LNCaP clone FGC (cell line): Measurements from ENCODE around the gene NUCB2.
"Not testable (repeated sequence)": the region's sequence is repeated elsewhere in the genome, so short reads cannot be mapped to it uniquely, and the experiment has no call there.

Experiments used
- DNase-seq: peaks from one replicate; pipeline ENCODE4 v3.0.0-alpha.2; 2011; ENCODE audit warnings: low read depth
- H3K4me3 ChIP-seq: 2 replicates; pipeline ENCODE4 v1.5.1; 2011; ENCODE audit warnings: mild to moderate bottlenecking, low read depth, low read length, control low read depth
- TF ChIP-seq, protein P1 (sequence below): IDR thresholded peaks from 2 replicates; pipeline ENCODE4 v1.5.1; 2012; ENCODE audit warnings: mild to moderate bottlenecking; ENCODE audit not compliant: control insufficient read depth, insufficient read depth; ENCODE audit errors: extremely low read depth

The NUCB2 gene

DNA sequence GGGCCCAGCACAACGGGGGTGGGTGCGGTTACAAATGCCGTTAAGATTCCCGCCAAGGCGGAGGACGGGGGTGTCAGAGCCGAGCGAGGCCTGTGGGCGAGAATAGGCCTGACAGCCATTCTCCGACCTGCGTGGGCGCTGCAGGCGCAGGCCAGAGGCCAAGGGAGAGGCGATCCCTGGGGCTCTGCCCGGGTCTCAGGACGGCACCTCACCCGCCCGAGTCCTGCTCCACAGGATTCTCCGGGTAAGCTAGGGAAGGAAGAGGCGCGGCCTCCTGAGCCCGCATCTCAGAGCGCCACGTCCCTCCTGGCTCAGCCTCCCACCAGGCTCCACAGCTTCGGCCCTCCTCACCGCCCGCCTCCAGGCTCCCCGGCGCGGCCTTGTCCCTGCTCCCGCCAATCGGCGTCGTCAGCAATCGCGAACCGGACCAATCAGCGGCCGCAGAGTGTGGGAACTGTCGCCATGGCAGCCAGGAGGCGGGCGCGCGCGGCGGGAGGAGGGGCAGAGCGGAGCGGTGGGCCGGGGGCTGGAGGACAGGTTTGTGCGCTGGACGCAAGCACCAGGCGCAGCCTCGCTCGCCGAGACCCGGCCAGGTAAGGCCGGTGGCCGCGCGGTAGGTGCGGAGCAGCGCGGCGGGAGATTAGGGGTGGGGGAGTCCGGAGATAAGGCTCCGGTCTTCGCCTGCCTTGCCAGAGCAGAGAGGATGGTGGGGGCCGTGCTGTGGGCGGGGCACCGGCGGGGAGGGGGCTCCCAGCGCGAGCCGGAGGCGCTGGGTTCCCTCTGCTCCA, at the start of gene NUCB2:
Gene NUCB2, plus strand, starts transcription at position 504 of the 788 bp plus-strand sequence. CDS start 18,585 bp downstream, outside the sequence.
- TF ChIP-seq, protein P1, sequence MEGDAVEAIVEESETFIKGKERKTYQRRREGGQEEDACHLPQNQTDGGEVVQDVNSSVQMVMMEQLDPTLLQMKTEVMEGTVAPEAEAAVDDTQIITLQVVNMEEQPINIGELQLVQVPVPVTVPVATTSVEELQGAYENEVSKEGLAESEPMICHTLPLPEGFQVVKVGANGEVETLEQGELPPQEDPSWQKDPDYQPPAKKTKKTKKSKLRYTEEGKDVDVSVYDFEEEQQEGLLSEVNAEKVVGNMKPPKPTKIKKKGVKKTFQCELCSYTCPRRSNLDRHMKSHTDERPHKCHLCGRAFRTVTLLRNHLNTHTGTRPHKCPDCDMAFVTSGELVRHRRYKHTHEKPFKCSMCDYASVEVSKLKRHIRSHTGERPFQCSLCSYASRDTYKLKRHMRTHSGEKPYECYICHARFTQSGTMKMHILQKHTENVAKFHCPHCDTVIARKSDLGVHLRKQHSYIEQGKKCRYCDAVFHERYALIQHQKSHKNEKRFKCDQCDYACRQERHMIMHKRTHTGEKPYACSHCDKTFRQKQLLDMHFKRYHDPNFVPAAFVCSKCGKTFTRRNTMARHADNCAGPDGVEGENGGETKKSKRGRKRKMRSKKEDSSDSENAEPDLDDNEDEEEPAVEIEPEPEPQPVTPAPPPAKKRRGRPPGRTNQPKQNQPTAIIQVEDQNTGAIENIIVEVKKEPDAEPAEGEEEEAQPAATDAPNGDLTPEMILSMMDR = no peak
- DNase-seq = peak; percentile 86
- peak within 1 kb of the TSS; percentile 72 for H3K4me3 ChIP-seq

DNA sequence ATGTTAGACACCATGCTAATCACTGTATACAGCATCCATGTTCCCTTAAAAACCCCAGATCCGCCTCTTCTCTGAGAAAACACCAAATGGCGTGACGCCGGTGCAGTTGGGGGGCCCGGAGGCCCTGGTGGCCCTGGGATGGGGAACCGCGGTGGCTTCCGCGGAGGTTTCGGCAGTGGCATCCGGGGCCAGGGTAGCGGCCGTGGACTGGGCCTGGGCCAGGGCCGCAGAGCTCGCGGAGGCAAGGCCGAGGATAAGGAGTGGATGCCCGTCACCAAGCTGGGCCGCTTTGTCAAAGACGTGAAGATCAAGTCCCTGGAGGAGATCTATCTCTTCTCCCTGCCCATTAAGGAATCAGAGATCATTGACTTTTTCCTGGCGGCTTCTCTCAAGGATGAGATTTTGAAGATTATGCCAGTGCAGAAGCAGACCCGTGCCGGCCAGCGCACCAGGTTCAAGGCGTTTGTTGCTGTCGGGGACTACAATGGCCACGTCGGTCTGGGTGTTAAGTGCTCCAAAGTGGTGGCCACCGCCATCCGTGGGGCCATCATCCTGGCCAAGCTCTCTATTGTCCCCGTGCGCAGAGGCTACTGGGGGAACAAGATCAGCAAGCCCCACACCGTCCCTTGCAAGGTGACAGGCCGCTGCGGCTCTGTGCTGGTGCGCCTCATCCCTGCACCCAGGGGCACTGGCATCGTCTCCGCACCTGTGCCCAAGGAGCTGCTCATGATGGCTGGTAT, 48.2 kb upstream of the NUCB2 start:
- not testable (repeated sequence) for H3K4me3 ChIP-seq, DNase-seq

DNA sequence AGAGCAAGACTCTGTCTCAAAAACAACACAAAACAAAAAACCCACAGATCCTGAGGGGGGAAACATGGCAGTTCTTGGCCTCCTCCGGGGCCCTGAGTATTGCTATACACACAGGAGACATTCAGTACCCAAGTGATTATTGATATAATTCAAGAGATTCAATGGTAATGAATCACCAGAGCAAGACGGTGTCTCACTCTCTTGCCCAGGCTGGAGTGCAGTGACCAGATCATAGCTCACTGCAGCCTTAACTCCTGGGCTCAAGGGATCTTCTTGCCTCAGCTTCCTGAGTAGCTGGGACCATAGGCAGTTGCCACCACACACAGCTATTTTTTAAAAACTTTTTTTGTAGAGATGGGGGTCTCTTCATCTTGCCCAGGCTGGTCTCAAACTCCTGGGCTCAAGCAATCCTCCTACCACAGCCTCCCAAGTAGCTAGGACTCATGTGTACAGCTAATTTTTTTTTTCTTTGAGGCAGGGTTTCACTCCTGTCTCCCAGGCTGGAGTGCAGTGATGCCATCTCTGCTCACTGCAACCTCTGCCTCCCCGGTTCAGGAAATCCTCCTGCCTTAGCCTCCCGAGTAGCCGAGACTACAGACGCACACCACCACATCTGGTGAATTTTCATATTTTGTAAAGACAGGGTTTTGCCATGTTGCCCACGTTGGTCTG, 46.9 kb upstream of the NUCB2 start:
- H3K4me3 ChIP-seq = no peak overlapping the region
- TF ChIP-seq, protein P1 = no peak
- DNase-seq = no peak

DNA sequence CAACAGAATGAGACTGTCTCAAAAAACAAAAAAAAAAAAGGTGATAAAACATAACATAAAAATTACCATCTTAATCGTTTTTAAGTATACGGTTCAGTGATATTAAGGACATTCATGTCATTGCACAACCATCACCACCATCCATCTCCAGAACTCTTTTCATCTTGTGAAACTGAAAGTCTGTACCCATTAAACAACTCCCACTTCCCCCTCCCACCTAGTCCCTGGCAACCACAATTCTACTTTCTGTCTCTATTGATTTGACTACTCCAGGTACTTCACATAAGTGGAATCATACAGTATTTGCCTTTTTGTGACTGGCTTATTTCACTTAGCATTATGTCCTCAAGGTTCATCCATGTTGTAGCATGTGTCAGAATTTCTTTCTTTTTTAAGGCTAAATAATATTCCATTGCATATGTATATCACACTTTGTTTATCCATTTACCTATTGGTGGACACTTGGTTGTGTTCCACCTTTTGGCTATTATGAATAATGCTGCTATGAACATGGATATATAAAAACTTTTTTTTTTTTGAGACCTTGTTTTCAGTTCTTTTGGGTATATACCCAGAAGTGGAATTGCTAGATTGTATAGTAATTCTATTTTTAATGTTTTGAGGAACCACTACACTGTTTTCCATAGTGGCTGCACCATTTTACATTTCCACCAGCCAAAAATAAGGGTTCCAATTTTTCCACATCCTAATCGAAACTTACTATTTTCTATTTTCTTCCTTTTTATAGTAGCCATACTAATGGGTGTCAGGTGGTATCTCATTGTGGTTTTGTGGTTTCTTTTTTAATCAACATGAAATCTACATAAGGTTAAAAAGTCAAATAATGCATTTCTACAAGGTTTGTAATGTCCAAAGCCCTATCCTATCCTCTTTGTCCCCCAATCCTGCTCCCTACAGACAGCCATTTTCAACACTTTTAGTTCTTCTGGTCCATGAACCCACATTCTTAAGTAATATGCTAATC, 45.4 kb upstream of the NUCB2 start:
- no peak overlapping the region for H3K4me3 ChIP-seq
- TF ChIP-seq, protein P1 = no peak
- DNase-seq = no peak

DNA sequence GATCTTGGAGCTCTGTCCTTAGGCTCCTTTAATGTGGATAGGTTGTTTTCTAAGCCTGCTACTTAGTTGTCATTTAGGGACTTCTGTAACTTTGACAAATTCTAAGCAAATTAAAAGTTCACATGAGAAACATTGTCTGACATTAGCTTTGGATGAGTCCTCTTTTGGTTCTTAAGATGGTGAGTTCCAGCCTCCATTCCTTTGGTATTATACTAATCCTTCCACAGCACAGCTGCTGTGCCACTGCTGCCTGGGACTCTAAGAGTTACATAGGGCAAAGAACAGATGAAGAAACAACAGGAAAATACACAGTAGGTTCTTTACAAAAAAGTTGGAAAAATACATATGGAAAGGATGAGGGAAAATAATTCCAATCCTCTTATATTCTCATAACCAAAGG, 43.4 kb upstream of the NUCB2 start:
- TF ChIP-seq, protein P1 = no peak
- no peak for DNase-seq

DNA sequence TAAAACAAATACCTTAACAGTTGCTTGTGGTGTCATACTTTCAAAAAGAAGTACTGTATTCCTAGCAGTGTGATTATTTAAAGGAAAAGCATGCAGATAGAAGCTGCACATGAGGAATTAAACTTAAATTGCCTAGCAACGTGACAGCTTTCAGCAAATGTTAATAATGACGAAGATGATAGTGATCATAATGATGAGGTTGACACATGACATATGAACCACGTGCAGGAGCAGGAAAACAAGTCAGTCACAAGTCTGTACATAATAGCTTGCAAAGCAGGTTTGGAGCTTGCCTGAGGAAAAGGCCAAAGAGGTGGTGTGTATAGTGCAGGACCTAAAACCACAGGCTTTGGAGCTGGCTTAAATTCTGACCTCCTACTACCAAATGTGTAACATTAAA, 38.2 kb upstream of the NUCB2 start:
- TF ChIP-seq, protein P1 = no peak
- no peak overlapping the region for H3K4me3 ChIP-seq
- peak; percentile 82 for DNase-seq

More for the DNA sequence above, 43.4 kb upstream of the NUCB2 start:
- no peak overlapping the region for H3K4me3 ChIP-seq

DNA sequence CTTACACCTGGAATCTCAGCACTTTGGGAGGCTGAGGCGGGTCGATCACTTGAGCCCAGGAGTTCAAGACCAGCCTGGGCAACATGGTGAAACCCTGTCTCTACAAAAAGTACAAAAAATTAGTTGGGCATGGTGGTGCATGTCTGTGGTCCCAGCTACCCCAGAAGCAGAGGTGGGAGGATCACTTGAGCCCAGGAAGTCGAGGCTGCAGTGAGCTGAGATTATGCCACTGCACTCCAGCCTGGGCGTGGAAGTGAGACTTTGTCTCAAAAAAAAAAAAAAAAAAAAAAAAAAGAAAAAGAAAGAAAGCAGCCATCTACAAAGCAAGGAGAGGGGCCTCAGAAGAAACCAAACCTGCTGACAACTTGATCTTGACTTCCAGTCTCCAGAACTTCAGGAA, 36.6 kb upstream of the NUCB2 start:
- H3K4me3 ChIP-seq, DNase-seq: not testable (repeated sequence)
